Large intestine (tissue), 3 donors: ENCODE measurements around the gene ATG2A. TPM values are rescaled to one million over a fixed set of nuclear protein-coding genes. Genes with fewer than 3 reads are reported as not detected.

Source experiments
- DNase-seq, 2 donors: peaks; one replicate each; pipeline versions ENCODE4 v3.0.0 to v3.0.0-alpha.2; 2013
- H3K27ac ChIP-seq: one replicate; pipeline ENCODE4 v1.5.1; 2013; ENCODE audit warnings: low read length
- H3K27me3 ChIP-seq: 2 replicates; pipeline ENCODE4 v1.6.1; 2013; ENCODE audit warnings: low read length; ENCODE audit not compliant: control insufficient read depth, insufficient read depth
- H3K36me3 ChIP-seq: 2 replicates; pipeline ENCODE4 v1.6.1; 2013; ENCODE audit warnings: low read length; ENCODE audit not compliant: control insufficient read depth, insufficient read depth
- H3K4me1 ChIP-seq: one replicate; pipeline ENCODE4 v1.6.1; 2013; ENCODE audit warnings: low read length; ENCODE audit not compliant: control insufficient read depth, insufficient read depth
- H3K4me3 ChIP-seq: one replicate; pipeline ENCODE4 v1.5.1; 2013; ENCODE audit warnings: low read length
- H3K9me3 ChIP-seq: one replicate; pipeline ENCODE4 v1.6.1; 2013; ENCODE audit warnings: mild to moderate bottlenecking, low read depth, low read length, moderate library complexity; ENCODE audit not compliant: control insufficient read depth
- WGBS: methylation state at CpG from one replicate; pipeline ENCODE4 v1.1.5; 2013; ENCODE audit warnings: low lambda C conversion rate; ENCODE audit not compliant: insufficient coverage; 5-methylcytosine and 5-hydroxymethylcytosine counted together
- polyA plus RNA-seq: library from polyadenylated mRNA; unstranded; fragments of 120-200 nt; gene quantifications from one replicate; pipeline ENCODE4 v1.2.1, GENCODE V29; 2013

The ATG2A gene
- polyA plus RNA-seq, 1 donor = 18.4 TPM

DNA sequence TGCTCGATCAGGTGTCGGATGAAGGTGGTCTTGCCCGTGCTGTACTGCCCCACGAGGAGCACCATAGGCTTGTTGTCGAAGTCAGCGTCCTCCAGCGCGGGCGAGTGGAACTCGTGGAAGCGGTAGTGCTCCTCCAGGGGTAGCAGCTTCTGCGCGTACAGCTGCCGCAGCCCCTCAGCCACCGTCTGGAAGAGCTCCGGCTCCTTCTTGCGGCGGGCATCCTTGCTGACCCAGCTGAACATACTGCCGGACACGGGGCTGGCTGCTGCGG lies 38.9 kb downstream of the ATG2A start:
- H3K36me3 ChIP-seq = peaks cover 20% of the 10 kb centered on the region
- peaks cover 46% of the 10 kb centered on the region for H3K4me1 ChIP-seq
- no peaks in the 10 kb centered on the region for H3K9me3 ChIP-seq
- no peaks in the 10 kb centered on the region for H3K27me3 ChIP-seq
- WGBS = no CpG with 5 or more reads among the region's 21 CpGs
- peak overlapping the region; percentile 92 for H3K4me3 ChIP-seq
- peak overlapping the region; percentile 76 for H3K27ac ChIP-seq
- DNase-seq = no peak

DNA sequence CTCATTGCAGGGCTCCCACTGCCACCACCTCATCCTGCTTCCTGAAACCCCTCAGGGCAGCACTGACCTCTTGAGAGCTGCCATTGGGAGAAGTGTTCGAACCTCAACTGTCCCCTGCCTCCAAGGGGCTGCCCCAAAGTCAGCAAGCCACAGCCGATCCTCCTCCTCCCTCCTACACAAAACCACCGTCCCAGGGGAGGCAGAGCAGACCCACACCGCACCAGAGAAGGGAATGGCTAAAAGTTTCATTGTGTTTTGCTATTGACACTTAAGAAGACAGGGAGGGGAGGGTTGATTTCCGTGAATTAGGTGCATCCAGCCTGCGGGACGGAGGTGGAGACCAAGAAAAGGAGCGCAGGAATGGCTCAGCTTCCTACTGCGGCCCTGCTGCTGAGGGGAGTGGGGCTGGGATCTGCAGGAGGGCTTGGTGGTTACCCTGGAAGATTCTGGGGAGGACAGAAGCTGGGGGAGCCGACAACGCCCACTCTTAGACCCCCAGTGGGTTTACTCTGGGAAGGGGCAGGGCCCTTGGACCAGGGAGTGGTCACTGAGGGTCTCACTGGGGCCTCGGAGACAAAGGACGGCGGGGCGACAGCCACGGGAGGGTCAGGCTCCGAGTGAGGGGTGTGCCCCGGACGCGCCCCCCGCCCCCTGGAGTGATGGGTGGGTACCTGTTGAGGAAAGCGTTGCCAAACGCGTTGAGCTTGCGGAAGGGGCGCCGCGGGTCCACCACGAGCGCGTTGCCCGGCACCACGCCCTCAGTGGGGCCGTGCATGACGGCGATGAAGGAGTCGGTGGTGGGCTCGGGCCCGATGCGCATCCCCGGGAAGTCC lies 39.4 kb downstream of the ATG2A start:
- Histone ChIP-seq H3K36me3 (peaks cover 25% of the 10 kb centered on the region), H3K4me3 (peak overlapping the region; percentile 92), H3K4me1 (peaks cover 50% of the 10 kb centered on the region), H3K27ac (peak overlapping the region; percentile 76), H3K27me3 (no peaks in the 10 kb centered on the region), H3K9me3 (no peaks in the 10 kb centered on the region)
- DNase-seq = no peak
- WGBS = no CpG with 5 or more reads among the region's 41 CpGs

DNA sequence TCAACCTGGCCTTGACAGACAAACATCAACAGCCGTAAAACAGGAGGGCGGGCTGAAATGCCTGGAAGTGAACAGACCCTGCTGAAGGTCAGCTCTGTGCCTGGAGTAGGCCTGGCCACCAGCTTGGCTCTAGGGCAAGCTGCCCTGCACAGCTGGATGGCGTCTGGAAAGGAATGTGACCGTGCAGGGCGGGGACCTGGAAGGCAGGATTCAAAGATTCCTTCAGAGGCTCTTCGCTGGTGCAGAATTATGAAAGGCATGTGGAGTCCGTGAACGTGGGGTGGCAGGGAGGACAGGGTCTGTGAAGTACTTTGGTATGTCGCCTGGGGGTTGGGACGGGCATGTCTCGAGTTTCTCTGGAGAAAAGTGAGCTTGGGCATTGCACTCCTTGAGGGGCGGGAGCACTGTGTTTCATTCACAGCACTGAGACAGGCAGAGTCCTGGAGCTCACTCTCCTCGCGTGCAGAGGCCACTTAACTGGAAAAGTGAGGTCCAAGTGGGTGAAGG lies 40.1 kb downstream of the ATG2A start:
- no peaks in the 10 kb centered on the region for H3K9me3 ChIP-seq
- peaks cover 57% of the 10 kb centered on the region for H3K4me1 ChIP-seq
- H3K4me3 ChIP-seq = peak overlapping the region; percentile 92
- DNase-seq = peak in 1 of 2 donors; percentile 47
- WGBS = no CpG with 5 or more reads among the region's 14 CpGs
- H3K36me3 ChIP-seq = peaks cover 28% of the 10 kb centered on the region
- peak overlapping the region; percentile 76 for H3K27ac ChIP-seq
- no peaks in the 10 kb centered on the region for H3K27me3 ChIP-seq

DNA sequence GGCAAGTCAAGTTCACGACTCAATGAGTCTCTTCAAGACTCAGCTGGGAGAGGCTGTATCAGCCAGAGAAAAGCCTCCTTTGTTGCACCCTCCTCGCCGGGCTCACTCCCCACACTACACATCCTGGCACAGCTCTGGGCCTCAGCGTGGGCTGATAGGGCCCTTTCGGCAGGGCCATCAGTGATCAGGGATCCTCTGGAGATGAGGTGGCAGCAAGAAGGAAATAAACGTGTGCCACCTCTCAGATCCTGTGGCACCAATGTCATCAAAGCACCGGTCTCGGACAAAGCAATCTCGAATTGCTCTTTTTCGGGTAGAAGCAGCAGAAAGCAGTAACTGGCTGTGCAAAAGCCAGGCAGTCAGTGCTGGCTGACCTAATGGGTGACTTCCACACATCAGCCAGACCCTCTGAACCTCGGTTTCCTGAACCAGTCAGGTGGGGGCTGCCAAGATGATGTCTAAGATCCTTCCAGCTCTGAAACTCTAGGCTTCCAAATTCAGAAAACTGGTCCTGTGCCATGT lies 40.7 kb downstream of the ATG2A start:
- Histone ChIP-seq H3K36me3 (peaks cover 32% of the 10 kb centered on the region), H3K4me1 (peaks cover 63% of the 10 kb centered on the region), H3K9me3 (no peaks in the 10 kb centered on the region), H3K27me3 (no peaks in the 10 kb centered on the region), H3K27ac (peak overlapping the region; percentile 76), H3K4me3 (peak overlapping the region; percentile 92)
- DNase-seq = no peak
- WGBS = no CpG with 5 or more reads among the region's 11 CpGs

DNA sequence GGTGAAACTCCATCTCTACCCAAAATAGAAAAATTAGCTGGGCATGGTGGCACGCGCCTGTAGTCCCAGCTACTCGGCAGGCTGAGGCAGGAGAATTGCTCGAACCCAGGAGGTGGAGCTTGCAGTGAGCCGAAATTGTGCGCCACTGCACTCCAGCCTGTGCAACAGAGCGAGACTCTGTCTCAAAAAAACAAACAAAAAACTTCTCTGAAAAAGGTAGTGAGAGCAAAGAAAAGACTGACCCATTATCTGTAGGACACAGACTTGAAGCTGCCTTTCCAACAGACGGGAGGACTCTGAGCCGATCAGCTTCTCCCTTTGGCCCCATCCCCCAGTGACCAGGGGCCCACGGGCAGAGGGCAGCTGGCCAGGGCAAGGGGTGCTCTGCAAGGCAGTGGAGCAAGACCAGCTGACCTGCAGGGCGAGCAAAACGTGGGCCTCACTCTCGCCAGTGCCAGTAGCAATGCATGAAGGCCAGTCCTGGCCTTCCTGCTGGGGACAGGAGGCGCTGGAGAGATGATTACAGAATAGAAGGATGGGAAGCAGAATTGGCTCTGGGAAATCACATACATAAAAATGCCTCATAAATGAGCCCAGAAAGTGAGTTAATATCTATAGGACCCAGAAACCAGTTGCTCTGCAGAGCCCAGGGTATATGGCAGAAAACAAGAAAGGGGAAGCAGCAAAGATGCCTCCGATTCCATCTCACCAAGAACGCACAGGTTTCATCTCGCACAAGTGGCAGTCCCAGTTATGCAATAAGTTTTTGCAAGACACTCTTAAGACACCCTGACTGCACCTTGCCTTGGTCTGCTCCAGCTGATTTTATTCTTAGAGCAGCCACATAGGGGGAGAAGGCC lies 41.4 kb downstream of the ATG2A start:
- H3K27me3 ChIP-seq = no peaks in the 10 kb centered on the region
- WGBS = no CpG with 5 or more reads among the region's 17 CpGs
- H3K36me3 ChIP-seq = peaks cover 35% of the 10 kb centered on the region
- H3K4me3 ChIP-seq = peak overlapping the region; percentile 92
- no peaks in the 10 kb centered on the region for H3K9me3 ChIP-seq
- peak in 1 of 2 donors; percentile 53 for DNase-seq
- H3K4me1 ChIP-seq = peaks cover 67% of the 10 kb centered on the region
- H3K27ac ChIP-seq = peak overlapping the region; percentile 76

DNA sequence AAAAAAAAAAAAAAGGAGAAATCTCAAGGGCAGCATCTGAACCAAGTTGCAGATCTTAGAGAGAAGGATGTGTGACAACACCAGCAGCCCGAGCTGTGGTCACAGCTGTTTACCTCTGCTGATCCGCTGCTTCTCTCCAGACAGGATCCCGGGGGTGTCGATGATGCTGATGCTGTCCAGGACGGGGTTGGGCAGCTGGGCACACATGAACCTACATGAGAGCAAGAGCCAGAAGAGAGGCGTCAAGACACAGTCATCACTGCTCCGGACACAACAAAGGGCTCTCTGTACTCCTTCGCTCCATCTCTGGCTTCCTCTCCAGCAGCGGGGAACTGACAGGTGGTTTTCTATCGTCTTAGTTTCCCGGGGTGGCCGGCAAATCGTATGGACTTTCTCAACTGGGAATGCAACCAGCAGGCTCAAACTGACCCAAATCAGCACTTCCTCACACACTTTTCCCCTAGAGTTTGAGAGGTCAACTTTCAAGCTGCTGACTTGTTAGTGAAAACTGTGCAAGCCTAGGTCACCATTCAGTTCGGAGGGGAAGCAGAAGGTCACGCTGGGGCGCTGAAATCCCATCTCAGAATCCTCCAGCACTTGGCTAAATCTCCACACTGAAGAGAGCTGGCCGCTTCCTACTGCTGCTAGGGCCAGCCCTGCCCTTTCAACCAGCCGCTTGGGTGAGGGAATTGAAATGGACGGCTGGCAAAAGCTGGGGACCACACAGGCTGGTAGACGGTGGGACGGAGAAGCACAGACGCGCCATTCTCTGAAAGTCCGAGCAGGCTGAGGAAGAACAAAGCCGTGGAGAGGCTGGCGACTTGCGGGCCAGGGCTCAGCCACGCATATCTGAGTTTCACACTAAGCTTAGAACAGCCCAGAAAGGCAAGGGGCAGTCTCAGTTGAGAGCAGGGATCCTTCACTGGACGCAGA lies 42.4 kb downstream of the ATG2A start:
- DNase-seq = no peak
- Histone ChIP-seq H3K27ac (peak overlapping the region; percentile 76), H3K27me3 (no peaks in the 10 kb centered on the region), H3K4me3 (peak overlapping the region; percentile 92), H3K36me3 (peaks cover 41% of the 10 kb centered on the region), H3K4me1 (peaks cover 67% of the 10 kb centered on the region), H3K9me3 (no peaks in the 10 kb centered on the region)
- no CpG with 5 or more reads among the region's 29 CpGs for WGBS

DNA sequence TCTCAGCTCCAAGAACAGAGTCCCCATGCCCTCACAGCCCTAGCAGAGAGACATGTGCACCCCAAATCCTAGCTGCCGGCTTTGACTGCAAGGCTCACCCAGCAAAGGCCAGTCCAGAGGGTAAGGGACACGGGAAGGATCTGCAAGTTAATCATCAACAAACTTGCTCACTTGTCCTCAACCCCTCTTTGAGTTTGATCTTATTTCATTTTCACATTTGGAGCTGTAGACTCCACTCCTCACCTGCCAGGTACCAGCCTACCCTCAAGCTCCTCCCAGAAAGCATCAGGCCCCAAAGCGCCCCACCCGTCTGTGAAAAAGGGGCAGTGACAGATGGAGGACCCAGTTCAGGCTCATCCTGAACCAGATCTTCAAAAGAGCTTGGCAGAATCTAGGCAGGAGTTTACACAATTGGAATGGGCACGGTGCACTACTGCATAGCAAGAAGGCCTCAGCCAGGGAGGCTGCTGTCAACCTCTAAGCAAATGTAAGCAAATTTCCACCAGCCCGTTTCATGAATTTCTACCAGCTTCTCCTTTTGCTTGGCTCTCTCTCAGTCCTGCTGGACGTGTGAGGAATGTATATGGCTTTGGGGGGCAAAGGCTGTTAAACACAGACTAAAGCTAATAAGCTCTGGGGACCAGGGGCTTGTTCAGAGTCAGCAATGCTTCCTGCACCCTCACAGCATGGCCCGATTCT lies 44.1 kb downstream of the ATG2A start:
- Histone ChIP-seq H3K4me3 (peak overlapping the region; percentile 19), H3K27me3 (no peaks in the 10 kb centered on the region), H3K4me1 (peaks cover 77% of the 10 kb centered on the region), H3K27ac (peak overlapping the region; percentile 78), H3K9me3 (no peaks in the 10 kb centered on the region), H3K36me3 (peaks cover 55% of the 10 kb centered on the region)
- DNase-seq = peak; percentile 80 to 93
- no CpG with 5 or more reads among the region's 8 CpGs for WGBS

DNA sequence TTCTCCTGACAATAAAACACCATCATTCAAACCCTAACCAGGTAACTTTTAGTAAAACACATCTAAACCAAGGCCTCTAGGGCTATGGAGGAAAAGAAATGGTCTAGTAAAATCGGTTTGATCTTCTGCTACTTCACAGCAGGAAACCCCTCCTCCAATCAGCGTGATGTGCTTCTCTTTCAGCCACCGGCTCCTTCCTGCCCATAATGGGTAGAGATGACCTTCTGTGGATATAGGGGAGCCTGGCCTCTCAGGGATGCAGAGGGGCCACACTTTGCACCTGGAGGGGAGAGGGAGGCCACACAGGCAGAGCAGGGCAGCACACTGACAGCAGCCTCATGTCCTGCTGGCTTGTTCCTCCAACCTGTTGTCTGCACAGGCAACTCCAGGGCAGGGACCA lies 45.5 kb downstream of the ATG2A start:
- DNase-seq = no peak
- H3K27me3 ChIP-seq = no peaks in the 10 kb centered on the region
- H3K9me3 ChIP-seq = no peaks in the 10 kb centered on the region
- peak overlapping the region; percentile 78 for H3K27ac ChIP-seq
- no CpG with 5 or more reads among the region's 3 CpGs for WGBS
- H3K4me3 ChIP-seq = no peak overlapping the region
- H3K36me3 ChIP-seq = peaks cover 57% of the 10 kb centered on the region
- H3K4me1 ChIP-seq = peaks cover 73% of the 10 kb centered on the region

DNA sequence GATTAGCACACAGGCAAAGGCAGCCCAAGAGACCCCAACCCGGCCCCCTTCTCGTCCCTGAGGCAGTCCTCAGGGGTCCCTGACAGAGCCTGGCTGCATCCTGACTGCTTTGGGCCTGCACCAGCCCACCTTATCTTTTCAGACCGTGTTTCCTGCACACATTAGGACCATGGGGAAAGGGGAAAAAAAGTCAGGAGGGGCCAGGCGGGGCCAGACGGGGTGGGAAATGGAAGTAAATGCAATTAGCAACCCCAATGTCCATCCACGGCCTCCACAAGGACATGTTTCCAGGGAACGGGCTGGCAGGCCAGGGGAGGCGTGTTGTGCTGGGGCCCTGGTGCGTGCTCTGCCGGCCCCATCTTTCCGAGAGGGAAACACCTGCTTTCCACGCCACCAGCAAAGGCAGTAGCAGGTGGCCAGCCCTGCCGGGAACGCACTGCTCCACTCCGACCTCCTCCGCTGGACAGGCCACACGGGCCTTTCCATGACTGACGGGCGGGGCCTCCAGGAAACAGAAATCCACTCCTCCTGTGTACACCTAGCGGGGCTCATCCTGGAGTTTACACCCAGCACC lies 46.0 kb downstream of the ATG2A start:
- DNase-seq = peak in 1 of 2 donors; percentile 52
- peaks cover 58% of the 10 kb centered on the region for H3K36me3 ChIP-seq
- H3K27me3 ChIP-seq = no peaks in the 10 kb centered on the region
- peak overlapping the region; percentile 78 for H3K27ac ChIP-seq
- H3K4me1 ChIP-seq = peaks cover 72% of the 10 kb centered on the region
- WGBS = no CpG with 5 or more reads among the region's 20 CpGs
- H3K9me3 ChIP-seq = no peaks in the 10 kb centered on the region
- peak overlapping the region; percentile 16 for H3K4me3 ChIP-seq
